ENCODE data around the gene ARGLU1.

Gene ARGLU1

DNA sequence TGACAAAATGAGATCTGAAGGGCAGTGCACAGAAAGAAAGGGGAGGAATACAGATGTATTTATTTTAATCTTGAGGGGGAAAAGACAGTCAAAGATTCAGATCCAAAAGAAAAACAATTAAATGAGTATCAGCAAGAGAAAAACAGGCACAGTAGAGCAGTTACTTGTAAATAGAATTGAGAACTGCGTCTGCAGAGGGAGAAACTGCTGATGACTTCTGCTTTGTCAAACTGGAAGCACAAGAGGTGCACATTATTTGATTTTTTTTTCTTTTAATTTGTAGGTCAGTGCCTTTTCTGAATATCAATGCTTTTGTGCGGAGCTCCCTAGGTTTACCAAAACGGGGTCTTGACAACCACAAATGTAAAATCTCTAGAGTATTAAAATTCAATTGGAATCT lies 69.8 kb downstream of the ARGLU1 start:
- no peak for DNase-seq

DNA sequence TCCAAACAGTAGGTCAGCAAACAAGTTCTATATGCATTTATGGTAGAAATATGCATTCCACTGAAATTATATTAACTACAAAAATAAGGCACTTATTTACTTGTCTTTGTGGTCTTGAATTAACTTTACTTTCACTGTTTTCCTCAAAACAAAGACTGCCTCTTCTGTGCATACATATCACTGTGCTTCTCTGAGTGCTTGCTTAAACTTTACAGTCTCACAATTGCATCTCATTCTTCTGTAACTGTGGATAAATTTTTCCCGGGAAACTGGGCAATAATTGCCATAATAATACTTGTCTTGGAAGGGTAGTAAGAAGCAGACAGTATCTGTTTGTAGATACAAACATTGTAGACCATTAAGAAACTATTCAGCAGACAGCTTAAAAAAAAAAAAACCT lies 70.9 kb downstream of the ARGLU1 start:
- no peak for DNase-seq

DNA sequence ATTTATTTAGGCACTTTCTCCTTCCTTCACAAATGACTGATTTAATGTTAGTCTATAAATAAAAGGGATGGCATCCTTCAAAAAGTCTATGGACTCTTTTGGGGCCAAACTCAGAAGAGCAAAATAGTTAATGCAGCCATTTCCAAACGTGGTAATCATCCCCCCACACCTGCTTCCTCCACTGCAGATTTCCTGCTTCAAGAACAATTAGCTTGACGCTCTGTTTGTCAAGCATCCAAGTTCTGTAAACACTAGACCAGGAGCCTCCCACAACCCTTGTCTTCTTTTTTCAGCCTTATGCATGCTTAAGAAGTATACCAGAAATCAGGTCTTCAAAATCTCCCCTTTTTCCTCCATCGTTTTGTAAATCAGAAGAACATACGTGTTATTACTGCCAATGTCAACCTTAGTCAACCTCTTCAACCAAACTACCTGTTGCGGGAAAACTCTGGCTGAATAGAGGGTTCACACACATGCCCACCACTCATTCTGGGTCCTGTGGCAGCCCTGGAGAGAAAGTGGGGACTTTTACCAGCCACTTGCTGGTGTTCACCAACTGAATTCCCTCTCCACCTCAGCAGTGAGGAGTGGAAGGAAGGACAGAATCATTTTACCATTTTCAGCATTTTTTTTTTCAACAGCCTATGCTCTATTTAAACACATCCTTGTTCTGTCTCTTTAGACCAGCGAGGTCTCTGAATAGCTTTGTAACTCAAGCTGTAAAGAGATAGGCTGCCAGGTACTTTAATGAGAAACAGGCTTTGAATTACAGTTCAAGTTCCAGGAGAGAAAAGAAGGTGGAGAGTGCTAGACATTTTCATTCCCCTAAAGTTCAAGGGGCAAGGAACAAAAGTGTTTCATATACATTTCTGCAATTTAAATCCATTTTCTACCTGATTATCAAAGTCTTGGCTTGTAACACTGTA lies 71.6 kb downstream of the ARGLU1 start:
- no peak for DNase-seq

DNA sequence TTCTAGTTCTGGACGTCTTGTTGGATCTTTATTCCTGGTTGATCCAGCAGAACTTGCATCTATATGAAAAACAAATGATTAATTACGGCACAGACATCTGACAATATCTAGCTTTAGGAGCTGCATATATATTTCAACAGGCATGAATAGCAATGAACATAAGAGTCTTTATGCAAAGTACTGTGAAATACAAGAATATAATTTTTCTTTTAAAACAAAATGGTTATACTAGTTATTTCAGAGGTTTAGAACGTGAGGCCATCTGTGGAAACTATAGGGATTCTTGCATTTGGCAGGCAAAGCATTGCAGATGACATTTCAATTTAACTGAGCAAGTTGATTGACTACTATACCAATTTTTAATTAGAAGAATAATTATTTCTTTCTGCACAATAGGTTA lies 73.0 kb downstream of the ARGLU1 start:
- no peak for DNase-seq

DNA sequence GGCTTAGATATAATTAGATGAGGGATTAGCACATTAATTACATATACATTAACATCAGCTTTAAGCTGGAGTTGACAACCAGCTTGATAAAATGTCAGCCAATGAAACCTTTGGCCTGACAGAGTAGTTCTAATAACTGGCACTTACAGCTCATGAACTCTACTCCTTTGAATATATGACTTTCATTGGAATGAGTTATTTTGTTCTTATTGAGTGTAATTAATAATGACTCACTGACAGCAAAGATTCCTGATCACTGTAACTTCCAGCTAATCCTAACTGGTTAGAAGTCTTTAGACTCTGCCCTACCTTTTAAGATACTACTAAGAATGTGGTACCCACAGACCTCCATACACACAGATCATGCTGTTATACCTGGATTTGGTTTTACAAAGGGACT lies 73.4 kb downstream of the ARGLU1 start:
- DNase-seq, result no peak

DNA sequence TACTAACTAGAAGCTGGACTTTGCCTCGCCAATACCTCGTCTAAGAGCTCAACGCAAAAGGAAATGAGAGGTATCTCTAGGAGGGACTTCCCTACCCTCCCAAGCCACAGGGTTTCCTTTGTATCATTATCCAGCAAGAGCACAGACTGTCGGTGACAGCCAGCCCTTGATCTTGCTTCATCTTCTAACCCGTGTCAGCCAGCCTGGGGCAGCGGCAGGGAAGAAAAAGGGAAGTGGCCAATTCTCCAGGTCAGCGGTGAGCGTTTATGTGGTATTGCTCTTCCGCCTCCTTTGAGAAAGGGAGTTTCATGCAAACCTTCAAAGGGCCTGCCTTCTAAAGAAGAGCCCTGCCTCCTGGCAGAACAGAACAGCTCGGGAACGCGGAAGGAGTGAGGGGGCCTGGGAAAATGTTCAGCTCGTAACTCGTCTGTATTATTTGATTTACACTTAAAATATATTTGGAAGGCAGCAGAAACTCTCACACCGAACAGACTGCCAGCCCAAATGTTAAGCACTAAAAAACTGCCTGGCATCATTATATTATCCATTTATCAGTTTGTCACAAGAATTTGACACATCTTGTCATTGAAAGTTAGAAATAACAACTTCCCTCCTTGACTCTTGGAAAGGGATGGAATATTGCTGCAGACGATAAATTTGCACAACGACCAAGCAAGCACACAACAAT lies 74.3 kb downstream of the ARGLU1 start:
- no peak for DNase-seq

DNA sequence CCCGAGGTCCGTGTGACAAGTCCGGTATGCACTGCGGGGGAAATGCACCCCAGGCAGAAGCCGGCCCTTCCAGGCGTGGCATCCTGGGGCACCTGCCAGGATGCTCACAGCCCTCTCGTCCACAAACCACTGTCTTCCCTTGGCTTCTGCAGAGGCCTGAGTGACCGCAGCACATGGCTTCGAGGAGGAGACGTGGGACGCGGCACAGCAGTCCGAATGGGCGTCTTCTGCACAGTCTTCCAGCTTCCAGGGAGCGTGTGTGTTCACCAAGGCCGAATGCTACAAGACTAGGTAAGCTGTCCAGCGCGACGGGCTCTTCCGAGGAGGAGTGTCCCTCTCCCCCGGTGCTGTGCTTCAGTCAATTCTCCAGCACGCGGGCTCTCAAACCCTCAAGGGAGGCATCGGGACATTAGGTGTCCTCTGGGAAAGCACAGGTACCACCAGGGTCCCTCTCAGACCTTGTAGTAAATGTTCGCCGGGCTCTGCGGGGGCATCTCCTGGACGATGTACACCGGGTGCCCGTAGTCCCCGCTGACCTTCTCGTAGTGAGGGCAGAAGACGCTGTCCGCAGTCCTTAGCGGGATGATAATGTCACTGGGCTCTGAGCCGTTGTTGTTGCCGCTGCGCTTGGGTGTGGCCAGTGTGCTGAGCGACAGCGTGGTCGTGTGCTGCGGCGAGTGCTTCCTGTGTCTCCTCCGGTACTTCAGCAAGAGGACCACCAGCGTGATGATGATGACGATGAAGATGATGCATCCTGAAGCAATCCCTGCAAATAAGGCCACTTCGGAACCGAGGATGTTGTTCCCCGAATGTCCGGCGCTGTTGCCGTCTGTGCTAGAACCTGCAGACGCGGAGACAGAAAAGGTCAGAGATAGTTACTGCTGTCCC lies 75.1 kb downstream of the ARGLU1 start:
- no peak for DNase-seq

DNA sequence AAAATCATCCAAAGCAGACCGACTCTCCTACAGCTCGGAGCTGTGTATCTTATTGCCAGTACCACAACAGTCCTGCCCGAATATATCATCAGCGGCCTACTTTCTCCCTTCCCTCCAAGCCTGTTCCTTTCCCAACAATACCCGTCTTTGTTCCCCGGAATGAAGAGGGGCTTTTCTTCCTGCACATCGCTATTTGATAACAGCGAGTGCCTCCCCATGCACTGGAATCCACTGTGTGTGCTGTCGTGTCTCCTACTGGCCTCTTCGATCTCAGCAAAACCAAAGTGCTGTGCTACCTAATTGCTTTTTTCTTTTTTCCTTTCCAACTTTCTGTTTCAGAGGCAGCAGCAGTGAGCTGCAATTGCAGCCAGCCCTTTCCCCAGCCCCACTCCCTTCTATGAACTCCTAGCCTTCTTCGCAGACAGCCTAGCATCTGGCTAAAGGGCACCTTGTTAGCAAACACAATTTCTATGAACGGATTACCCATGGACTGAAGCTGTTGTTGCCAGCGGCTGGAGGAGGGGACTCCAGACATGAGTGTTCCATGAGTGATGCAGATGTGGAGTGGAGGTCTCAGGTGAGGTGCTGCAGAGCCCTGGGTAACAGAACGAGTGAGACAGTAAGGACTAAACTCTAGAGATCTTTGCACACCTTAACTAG lies 75.9 kb downstream of the ARGLU1 start:
- no peak for DNase-seq
